ENCODE results near the gene KRTAP5-7.
"Not testable (repeated sequence)": the region's sequence is repeated elsewhere in the genome, so short reads cannot be mapped to it uniquely, and the experiment has no call there.

The KRTAP5-7 gene

DNA sequence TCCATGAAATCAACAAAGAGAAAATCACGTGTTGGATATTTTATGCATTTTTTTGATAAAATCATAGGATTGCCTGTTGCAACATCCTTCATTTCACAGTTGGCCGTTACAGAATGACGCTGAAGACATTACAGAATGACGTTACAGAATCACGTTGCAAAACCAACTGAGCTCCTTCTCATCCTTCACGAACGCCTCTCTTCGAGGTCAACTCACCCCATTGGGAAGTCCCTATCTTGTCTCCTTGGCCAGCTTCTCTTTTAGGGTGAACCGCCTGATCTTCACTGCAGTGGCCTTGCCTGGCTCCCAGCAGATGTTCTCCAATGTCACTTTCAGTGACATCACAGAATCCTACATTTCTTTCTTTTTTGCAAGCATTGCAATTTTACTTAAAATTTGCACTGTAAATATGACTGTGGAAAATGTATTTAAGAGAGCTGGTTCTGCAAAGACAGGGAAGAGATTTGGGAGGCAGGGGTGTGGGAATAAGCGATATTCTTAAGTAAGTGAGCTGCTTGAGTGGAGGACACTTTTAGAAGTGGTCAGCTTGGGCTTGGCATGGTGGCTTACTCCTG, 5.1 kb downstream of the KRTAP5-7 start:
- no peak for DNase-seq

DNA sequence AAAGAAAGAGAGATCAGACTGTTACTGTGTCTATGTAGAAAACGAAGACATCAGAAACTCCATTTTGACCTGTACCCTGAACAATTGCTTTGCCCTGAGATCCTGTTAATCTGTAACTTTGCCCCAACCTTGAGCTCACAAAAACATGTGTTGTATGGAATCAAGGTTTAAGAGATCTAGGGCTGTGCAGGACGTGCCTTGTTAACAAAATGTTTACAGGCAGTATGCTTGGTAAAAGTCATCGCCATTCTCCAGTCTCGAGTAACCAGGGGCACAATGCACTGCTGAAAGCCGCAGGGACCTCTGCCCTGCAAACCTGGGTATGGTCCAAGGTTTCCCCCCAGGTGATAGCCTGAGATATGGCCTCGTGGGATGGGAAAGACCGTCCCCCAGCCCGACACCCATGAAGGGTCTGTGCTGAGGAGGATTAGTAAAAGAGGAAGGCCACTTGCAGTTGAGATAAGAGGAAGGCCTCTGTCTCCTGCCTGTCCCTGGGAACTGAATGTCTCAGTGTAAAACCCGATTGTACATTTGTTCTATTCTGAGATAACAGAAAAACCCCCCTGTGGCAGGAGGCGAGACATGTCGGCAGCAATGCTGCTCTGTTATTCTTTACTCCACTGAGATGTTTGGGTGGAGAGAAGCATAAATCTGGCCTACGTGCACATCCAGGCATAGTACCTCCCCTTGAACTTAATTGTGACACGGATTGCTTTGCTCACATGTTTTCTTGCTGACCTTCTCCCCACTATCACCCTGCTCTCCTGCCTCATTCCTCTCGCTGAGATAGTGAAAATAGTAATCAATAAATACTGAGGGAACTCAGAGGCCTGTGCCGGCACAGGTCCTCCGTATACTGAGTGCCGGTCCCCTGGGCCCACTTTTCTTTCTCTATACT, 7.9 kb downstream of the KRTAP5-7 start:
- DNase-seq, result not testable (repeated sequence)

GRCh38 chr11:71535825-71536224, 8.8 kb downstream of the KRTAP5-7 start:
- DNase-seq, result no peak

- no peak for DNase-seq
These were observed 10.5 kb downstream of the KRTAP5-7 start for GRCh38 chr11:71537537-71537936.

GRCh38 chr11:71537977-71538665, 11.1 kb downstream of the KRTAP5-7 start, which contains the start of gene KRTAP5-8:
KRTAP5-8 (plus strand) TSS chr11:71538025; CDS start chr11:71538056, 31 bp downstream.
- DNase-seq, result not testable (repeated sequence)

DNA sequence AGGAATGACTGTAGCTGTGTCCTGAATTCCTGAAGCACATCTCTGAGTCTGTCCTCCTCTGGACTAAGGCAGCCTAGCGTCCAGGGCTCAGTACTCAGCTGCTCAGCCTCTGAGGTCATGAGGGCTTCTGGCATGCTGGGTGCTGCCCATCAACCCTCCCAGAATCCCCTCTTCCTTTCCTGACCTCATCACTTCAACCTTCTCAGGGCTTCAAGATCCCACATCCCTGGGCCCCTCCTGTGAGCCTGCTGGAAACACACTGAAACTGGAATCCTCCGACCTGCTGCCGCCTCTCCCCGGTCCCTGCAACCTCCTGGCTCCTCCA, 11.6 kb downstream of the KRTAP5-7 start:
- no peak for DNase-seq

GRCh38 chr11:71539017-71539416, 11.9 kb downstream of the KRTAP5-7 start:
- no peak for DNase-seq

GRCh38 chr11:71539971-71540370, 12.9 kb downstream of the KRTAP5-7 start:
- not testable (repeated sequence) for DNase-seq

GRCh38 chr11:71540521-71541304, 13.6 kb downstream of the KRTAP5-7 start:
- DNase-seq, result not testable (repeated sequence)

DNA sequence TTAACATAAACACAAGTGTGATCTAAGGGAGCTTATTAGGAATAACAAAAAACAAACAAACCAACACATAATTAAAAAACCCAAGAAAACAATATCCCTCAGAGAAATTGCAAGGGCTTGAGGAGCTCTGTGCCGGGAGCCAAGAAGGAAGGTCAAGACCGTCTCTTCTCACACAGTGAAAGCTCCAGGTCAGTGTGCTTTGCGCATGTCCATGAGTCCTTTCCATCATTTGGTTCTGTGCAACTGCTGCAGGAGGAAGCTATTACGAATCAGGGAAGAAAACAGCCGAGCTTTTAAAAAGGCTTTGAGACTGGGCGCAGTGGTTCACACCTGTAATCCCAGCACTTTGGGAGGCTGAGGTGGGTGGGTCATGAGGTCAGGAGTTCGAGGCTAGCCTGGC, 15.3 kb downstream of the KRTAP5-7 start:
- no peak for DNase-seq

DNA sequence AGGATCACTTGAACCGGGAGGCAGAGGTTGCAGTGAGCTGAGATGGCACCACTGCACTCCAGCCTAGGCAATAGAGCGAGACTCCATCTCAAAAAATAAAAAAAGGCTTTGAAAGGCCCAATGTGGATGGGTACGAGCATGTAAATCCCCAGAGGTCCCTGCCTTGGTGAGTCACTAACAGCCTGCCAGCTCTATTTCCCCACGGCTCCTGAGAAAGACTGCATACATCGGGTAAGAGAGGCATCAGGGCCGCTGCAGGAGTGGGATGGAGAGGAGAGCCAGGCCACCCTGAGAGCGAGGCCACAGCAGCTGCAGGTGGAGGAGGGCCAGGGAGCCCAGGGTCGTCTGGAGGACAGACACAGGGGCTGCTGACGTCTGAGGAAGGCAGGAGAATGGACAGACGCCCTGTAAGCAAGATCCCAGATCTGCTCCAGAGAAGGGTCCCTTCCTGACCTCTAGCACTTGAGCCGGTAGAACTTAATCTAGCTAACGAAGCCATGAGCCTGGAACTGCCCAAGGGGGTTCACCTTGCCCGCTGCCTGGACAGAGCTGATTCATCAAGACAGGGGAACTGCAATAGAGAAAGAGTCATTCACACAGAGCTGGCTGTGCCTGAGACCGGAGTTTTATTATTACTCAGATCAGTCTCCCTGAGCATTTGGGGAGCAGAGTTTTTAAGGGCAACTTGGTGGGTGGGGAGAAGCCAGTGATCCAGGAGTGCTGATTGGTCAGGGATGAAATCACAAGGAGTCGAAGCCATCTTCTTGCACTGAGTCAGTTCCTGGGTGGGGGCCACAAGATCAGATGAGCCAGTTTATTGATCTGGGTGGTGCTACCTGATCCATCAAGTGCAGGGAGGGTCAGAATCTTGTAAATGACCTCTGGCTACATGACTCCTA, 16.1 kb downstream of the KRTAP5-7 start:
- DNase-seq, result no peak

- no peak for DNase-seq
These were observed 16.8 kb downstream of the KRTAP5-7 start for GRCh38 chr11:71543866-71544265.

DNA sequence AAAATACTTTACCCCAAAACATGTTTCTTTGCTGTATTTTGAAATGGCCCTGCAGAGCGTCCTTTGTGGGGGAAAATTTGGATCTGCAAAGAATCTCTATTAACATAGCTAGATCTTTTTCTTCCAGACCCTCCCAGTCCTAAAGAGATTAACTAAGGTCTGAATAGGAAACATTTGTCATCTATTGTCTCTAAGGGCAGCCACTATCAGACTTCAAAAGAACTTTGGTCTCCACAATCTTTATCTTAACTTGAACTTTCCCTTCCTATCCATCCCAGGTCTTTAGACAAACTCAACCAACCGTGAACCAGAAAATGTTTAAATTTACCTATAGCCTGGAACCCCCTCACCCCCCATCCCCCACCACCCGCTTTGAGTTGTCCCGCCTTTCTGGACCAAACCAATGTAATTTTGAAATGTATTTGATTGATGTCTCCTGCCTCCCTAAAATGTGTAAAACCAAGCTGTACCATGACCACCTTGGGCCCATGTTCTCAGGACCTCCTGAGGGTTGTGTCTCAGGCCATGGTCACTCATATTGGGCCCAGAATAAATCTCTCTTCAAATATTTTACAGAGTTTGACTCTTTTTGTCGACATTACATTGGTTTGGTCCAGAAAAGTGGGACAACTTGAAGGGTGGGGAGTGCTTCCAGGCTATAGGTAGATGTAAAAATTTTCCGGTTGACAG, 17.6 kb downstream of the KRTAP5-7 start:
- no peak for DNase-seq

DNA sequence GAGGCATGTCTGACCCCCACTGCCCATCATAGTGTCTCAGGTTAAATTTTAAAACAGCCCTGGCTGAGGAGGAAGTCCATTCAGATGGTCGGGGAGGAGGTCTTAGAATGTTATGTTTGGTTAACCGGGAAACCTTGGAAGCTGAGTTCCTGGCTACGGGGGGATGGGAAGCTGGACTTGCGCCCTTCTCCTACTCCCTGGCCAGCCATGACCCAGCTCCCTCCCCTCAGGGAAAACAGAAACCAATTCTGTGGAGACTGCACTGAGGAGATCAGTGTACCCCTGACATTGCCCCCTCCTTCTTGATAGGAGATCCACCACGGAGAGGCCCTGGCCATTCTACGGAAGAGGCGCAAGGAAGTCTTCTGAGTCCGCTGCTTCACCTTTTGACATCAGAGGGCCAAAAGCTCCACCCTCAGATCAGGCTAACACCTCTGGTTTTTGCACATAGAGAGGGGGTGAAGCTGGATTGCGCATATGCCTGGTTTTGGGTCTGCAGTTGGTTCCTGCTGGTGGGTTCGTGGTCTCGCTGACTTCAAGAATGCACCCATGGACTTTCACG, 18.4 kb downstream of the KRTAP5-7 start:
- no peak for DNase-seq

GRCh38 chr11:71548120-71548519, 21.1 kb downstream of the KRTAP5-7 start, which contains the start of gene KRTAP5-9:
KRTAP5-9 (plus strand) TSS chr11:71548420; CDS start chr11:71548658, 238 bp downstream.
- no peak for DNase-seq

DNA sequence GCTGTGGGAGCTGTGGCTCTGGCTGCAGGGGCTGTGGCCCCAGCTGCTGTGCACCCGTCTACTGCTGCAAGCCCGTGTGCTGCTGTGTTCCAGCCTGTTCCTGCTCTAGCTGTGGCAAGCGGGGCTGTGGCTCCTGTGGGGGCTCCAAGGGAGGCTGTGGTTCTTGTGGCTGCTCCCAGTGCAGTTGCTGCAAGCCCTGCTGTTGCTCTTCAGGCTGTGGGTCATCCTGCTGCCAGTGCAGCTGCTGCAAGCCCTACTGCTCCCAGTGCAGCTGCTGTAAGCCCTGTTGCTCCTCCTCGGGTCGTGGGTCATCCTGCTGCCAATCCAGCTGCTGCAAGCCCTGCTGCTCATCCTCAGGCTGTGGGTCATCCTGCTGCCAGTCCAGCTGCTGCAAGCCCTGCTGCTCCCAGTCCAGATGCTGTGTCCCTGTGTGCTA, 21.7 kb downstream of the KRTAP5-7 start:
- no peak for DNase-seq

DNA sequence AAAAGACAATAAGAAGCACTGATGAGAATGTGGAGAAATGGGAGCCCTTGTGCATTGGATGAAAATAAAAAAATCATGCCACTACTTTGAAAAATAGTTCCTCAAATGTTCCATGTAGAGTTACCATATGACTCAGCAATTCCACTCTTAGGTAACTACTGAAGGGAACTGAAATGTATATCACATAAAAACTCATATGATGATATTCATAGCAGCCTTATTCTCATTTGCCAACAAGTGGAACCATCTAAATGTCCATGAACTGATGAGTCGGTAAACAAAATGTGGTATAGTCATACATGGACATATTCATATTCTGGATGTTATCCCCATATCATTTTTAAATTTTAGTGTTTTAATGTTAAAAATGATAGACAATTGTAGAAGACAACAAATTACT, 24.6 kb downstream of the KRTAP5-7 start:
- no peak for DNase-seq

- no peak for DNase-seq
These were observed 27.9 kb downstream of the KRTAP5-7 start for GRCh38 chr11:71554996-71555395.

- DNase-seq, result no peak
These were observed 28.4 kb downstream of the KRTAP5-7 start for GRCh38 chr11:71555508-71555907.

All from nucleus accumbens (tissue), 56 donors.